ENCODE measurements around the gene CHD2.

- TF ChIP-seq CTCF (IDR thresholded peaks at IDR 0.05) (no peak), POLR2A (IDR thresholded peaks at IDR 0.05; ENCODE audit: low read length) (no peak), HDAC2 (IDR thresholded peaks at IDR 0.05) (no peak), CHD4 (IDR thresholded peaks at IDR 0.05; ENCODE audit: borderline replicate concordance) (no peak), EHMT2 (IDR thresholded peaks at IDR 0.05; ENCODE audit: low read depth) (no peak), RAD21 (conservative IDR thresholded peaks at IDR 0.05 in 1 of 2, IDR thresholded peaks at IDR 0.05 in 1 of 2) (no peak), HOXB13 (CRISPR knock-in tag; IDR thresholded peaks at IDR 0.05; ENCODE audit: low read depth) (no peak), FOSL2 (IDR thresholded peaks at IDR 0.05) (no peak), FOSL2 (CRISPR knock-in tag; IDR thresholded peaks at IDR 0.05) (no peak)
These were observed 14.0 kb downstream of the CHD2 start for GRCh38 chr15:92914103-92914499.

All from A549 (cell line).